NCI-H1105 treated with DMSO at 0.1 percent for 48 hours (cell line): ENCODE measurements around the gene RPTOR.
"Not testable (repeated sequence)": the region's sequence is repeated elsewhere in the genome, so short reads cannot be mapped to it uniquely, and the experiment has no call there.

Experiments used
- DNase-seq: peaks from one replicate; lab custom pipeline; 2025; lab: John Stamatoyannopoulos, UW

RPTOR gene

GRCh38 chr17:80862481-80862961 is 317.9 kb downstream of the RPTOR start:
- no peak for DNase-seq

- DNase-seq: no peak
These were observed 318.3 kb downstream of the RPTOR start for GRCh38 chr17:80862978-80863377.

GRCh38 chr17:80863626-80864025 is 319.0 kb downstream of the RPTOR start:
- DNase-seq: no peak

GRCh38 chr17:80864751-80865150 is 320.1 kb downstream of the RPTOR start:
- DNase-seq: no peak

- DNase-seq: peak; percentile 51
These were observed 321.6 kb downstream of the RPTOR start for GRCh38 chr17:80866050-80866793.

- no peak for DNase-seq
These were observed 323.5 kb downstream of the RPTOR start for GRCh38 chr17:80868022-80868609.

- DNase-seq: no peak
These were observed 325.0 kb downstream of the RPTOR start for GRCh38 chr17:80869481-80870145.

- no peak for DNase-seq
These were observed 325.8 kb downstream of the RPTOR start for GRCh38 chr17:80870401-80870800.

- no peak for DNase-seq
These were observed 326.7 kb downstream of the RPTOR start for GRCh38 chr17:80871341-80871740.

GRCh38 chr17:80872001-80872500 is 327.4 kb downstream of the RPTOR start:
- no peak for DNase-seq

- no peak for DNase-seq
These were observed 328.1 kb downstream of the RPTOR start for GRCh38 chr17:80872501-80873306.

GRCh38 chr17:80873307-80873951 is 328.8 kb downstream of the RPTOR start:
- no peak for DNase-seq

- no peak for DNase-seq
These were observed 330.3 kb downstream of the RPTOR start for GRCh38 chr17:80874866-80875445.

GRCh38 chr17:80875480-80875995 is 330.9 kb downstream of the RPTOR start:
- DNase-seq: not testable (repeated sequence)

GRCh38 chr17:80876456-80876949 is 331.9 kb downstream of the RPTOR start:
- not testable (repeated sequence) for DNase-seq

GRCh38 chr17:80876950-80877728 is 332.5 kb downstream of the RPTOR start:
- no peak for DNase-seq

GRCh38 chr17:80877729-80878303 is 333.2 kb downstream of the RPTOR start:
- DNase-seq: no peak

- DNase-seq: no peak
These were observed 334.5 kb downstream of the RPTOR start for GRCh38 chr17:80878876-80879722.
